IPS-20b (cell line): ENCODE results near the gene EPB42.
"Not testable (repeated sequence)": the region's sequence is repeated elsewhere in the genome, so short reads cannot be mapped to it uniquely, and the experiment has no call there.

ENCODE experiments used
- H3K27ac ChIP-seq: one replicate; pipeline ENCODE4 v1.5.1; 2013; ENCODE audit warnings: low read length
- H3K27me3 ChIP-seq: 2 replicates; pipeline ENCODE4 v1.6.1; 2013; ENCODE audit warnings: mild to moderate bottlenecking, low read length, inconsistent platforms; ENCODE audit not compliant: insufficient read depth
- H3K36me3 ChIP-seq: 2 replicates; pipeline ENCODE4 v1.6.1; 2013; ENCODE audit warnings: low read depth, mild to moderate bottlenecking, inconsistent platforms, low read length, moderate library complexity; ENCODE audit not compliant: insufficient read depth
- H3K4me1 ChIP-seq: 2 replicates; pipeline ENCODE4 v1.6.1; 2013; ENCODE audit warnings: mild to moderate bottlenecking, control low read depth, inconsistent platforms, low read length, moderate library complexity; ENCODE audit not compliant: insufficient read depth
- H3K4me3 ChIP-seq: 2 replicates; pipeline ENCODE4 v1.5.1; 2013; ENCODE audit warnings: mild to moderate bottlenecking, low read length, inconsistent platforms
- H3K9ac ChIP-seq: 2 replicates; pipeline ENCODE4 v1.6.1; 2013; ENCODE audit warnings: low read depth, mild to moderate bottlenecking, inconsistent platforms, low read length, moderate library complexity
- H3K9me3 ChIP-seq: 2 replicates; pipeline ENCODE4 v1.6.1; 2013; ENCODE audit warnings: mild to moderate bottlenecking, low read depth, low read length, inconsistent platforms; ENCODE audit not compliant: insufficient read depth

The EPB42 gene

GRCh38 chr15:43238671-43239131 lies 17.9 kb upstream of the EPB42 start:
- H3K4me3 ChIP-seq = no peak overlapping the region
- no peaks in the 10 kb centered on the region for H3K9me3 ChIP-seq
- H3K4me1 ChIP-seq = no peaks in the 10 kb centered on the region
- H3K36me3 ChIP-seq = no peaks in the 10 kb centered on the region
- H3K27ac ChIP-seq = no peak overlapping the region
- no peak overlapping the region for H3K9ac ChIP-seq
- H3K27me3 ChIP-seq = no peaks in the 10 kb centered on the region; the same call in 1 of the 2 replicates

DNA sequence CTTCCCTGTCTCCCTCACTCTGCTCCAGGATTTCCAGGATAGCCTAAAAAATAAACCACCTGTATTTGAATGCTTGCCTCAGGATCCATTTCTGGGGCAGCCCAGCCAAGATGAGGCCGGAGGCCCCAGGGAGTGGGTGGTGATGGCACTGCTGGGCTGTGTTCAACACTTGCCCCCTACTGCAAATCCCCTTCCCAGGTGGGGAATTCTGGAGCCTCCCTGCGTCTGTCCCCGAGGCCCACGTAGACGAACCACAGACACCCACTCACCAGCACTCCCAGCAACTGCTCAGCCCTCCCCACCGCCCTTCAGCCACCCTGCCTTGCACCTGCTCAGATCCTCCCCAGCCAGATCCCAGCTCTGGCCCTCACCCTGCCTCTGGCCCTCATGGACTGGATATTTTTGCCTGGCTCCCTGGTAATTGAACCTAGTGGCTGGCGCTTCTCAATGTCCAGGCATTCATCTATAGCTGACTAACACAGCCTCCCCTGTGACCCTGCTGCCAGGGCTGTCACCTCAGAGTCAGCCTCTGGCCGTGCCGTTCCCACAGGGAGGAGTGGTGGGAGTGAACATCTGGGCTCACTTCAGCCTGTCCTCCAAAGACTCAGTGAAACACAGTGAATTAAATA lies 17.1 kb upstream of the EPB42 start:
- no peaks in the 10 kb centered on the region; the same call in 1 of the 2 replicates for H3K27me3 ChIP-seq
- H3K9ac ChIP-seq = no peak overlapping the region
- no peaks in the 10 kb centered on the region for H3K4me1 ChIP-seq
- no peaks in the 10 kb centered on the region for H3K9me3 ChIP-seq
- H3K4me3 ChIP-seq = no peak overlapping the region
- no peaks in the 10 kb centered on the region for H3K36me3 ChIP-seq
- H3K27ac ChIP-seq = no peak overlapping the region

DNA sequence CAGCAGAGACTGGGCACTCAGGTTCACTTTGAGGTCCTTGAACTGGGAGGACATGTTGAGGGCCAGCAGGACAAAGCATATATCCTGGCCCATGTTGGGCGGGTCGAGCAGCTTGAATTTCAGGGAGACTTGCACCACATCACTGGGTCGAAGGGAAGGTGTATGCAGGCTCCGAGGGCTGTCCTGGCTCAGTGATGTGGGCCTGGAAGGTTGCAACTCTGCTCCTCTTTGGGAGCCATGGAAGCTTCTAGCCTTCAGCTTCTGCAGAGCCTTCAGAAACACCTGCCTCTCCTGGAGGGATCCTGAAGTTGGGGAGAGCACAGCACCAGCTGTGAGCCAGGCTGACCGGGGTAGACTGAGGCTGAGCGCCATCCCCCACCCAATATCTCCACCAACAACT lies 14.7 kb upstream of the EPB42 start:
- H3K9me3 ChIP-seq = no peaks in the 10 kb centered on the region
- no peaks in the 10 kb centered on the region for H3K36me3 ChIP-seq
- no peak overlapping the region for H3K9ac ChIP-seq
- no peaks in the 10 kb centered on the region; the same call in 1 of the 2 replicates for H3K27me3 ChIP-seq
- no peak overlapping the region for H3K27ac ChIP-seq
- no peaks in the 10 kb centered on the region for H3K4me1 ChIP-seq
- H3K4me3 ChIP-seq = no peak overlapping the region

- no peaks in the 10 kb centered on the region for H3K4me1 ChIP-seq
- H3K9me3 ChIP-seq = no peaks in the 10 kb centered on the region
- H3K9ac ChIP-seq = no peak overlapping the region
- no peak overlapping the region for H3K27ac ChIP-seq
- no peak overlapping the region for H3K4me3 ChIP-seq
- H3K36me3 ChIP-seq = no peaks in the 10 kb centered on the region
- H3K27me3 ChIP-seq = no peaks in the 10 kb centered on the region
Observed at GRCh38 chr15:43232289-43232874, 11.6 kb upstream of the EPB42 start.

- H3K36me3 ChIP-seq = no peaks in the 10 kb centered on the region
- no peaks in the 10 kb centered on the region for H3K9me3 ChIP-seq
- H3K9ac ChIP-seq = no peak overlapping the region
- H3K4me3 ChIP-seq = no peak overlapping the region
- H3K27ac ChIP-seq = no peak overlapping the region
- no peaks in the 10 kb centered on the region for H3K4me1 ChIP-seq
- no peaks in the 10 kb centered on the region for H3K27me3 ChIP-seq
Observed at GRCh38 chr15:43230640-43231115, 9.9 kb upstream of the EPB42 start.

DNA sequence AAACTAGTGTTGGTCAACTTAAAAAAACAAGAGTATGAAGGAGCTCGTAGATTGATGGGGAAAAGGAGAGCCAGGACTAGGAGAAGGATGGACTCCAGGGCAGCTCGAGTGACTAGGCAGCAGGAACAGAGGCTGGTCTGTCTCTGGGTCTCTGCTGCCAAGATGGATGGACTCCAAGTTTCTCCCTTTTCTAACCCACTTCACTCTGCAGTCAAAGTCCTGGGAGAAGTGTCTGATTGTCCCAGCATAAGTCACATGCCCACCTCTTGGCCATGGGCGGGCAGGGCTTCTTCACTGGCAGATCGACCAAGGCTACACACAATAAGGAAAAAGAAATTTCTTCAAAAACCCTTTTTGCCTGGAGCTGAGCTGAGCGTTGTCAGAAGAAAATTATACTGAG lies 9.2 kb upstream of the EPB42 start:
- Histone ChIP-seq H3K27me3 (no peaks in the 10 kb centered on the region), H3K4me1 (no peaks in the 10 kb centered on the region), H3K9me3 (no peaks in the 10 kb centered on the region), H3K27ac (no peak overlapping the region), H3K36me3 (no peaks in the 10 kb centered on the region), H3K4me3 (no peak overlapping the region), H3K9ac (no peak overlapping the region)

DNA sequence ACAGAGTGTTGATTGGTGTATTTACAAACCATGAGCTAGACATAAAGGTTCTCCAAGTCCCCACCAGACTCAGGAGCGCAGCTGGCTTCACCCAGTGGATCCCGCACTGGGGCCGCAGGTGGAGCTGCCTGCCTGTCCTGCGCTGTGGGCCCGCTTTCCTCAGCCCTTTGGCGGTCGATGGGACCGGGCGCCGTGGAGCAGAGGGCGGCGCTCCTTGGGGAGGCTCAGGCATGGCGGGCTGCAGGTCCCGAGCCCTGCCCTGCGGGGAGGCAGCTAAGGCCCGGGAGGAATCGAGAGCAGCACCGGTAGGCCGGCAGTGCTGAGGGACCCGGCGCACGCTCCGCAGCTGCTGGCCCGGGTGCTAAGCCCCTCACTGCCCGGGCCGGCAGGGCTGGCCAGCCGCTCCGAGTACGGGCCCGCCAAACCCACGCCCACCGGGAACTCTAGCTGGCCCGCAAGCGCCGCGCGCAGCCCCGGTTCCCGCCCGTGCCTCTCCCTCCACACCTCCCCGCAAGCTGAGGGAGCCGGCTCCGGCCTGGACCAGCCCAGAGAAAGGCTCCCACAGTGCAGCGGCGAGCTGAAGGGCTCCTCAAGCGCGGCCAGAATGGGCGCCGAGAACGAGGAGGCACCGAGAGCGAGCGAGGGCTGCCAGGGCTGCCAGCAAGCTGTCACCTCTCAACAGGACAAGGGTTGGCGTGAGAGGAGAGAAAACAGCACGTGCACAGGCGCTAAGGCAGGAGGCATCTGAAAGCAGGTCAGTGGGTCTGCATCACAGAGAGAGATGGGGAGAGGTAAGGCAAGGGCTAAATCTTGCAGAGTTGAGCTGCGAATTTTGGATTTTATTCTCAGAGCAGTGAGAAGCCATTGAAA lies 5.9 kb upstream of the EPB42 start:
- Histone ChIP-seq H3K27me3 (no peaks in the 10 kb centered on the region), H3K9ac (no peak overlapping the region), H3K4me1 (no peaks in the 10 kb centered on the region), H3K36me3 (no peaks in the 10 kb centered on the region), H3K9me3 (no peaks in the 10 kb centered on the region), H3K27ac (no peak overlapping the region), H3K4me3 (no peak overlapping the region)

- not testable (repeated sequence) for H3K9ac ChIP-seq, H3K9me3 ChIP-seq, H3K36me3 ChIP-seq, H3K4me3 ChIP-seq, H3K4me1 ChIP-seq, H3K27me3 ChIP-seq, H3K27ac ChIP-seq
Observed at GRCh38 chr15:43225950-43226255, 5.1 kb upstream of the EPB42 start.

DNA sequence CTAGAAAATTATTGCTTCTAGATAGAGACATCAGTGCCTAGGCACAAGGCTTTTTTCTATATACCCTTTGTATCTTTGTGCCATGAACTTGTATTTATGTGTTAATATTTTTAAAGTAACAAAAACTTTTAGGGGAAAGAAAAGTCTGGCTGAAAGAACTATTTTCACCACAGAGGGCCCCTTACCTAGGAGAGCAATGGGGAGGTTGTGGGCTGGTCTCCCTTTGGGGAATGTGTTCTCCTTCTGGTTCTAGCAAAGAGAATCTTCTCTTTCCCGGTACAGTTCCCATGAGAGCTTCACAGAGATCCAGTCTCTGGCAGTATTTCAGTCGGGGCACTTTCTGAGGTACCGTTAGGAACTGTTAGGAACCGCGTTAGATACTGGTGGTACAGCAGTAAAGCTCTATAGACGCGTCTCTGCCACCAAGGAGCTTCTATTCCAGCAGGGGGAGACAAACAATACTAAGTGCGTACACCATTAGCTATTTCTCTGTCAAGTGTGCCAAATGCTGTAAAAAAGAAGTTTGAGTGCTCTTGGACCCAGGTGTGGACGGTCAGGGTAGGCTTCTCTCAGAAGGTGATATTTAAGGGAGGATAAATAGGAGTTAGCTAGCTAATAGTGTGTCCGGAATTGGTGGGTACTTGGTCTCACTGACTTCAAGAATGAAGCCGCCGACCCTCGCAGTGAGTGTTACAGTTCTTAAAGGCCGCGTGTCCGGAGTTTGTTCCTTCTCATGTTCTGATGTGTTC lies 4.6 kb upstream of the EPB42 start:
- Histone ChIP-seq H3K9ac (no peak overlapping the region), H3K4me1 (no peaks in the 10 kb centered on the region), H3K36me3 (no peaks in the 10 kb centered on the region), H3K27ac (no peak overlapping the region), H3K4me3 (no peak overlapping the region), H3K9me3 (no peaks in the 10 kb centered on the region), H3K27me3 (no peaks in the 10 kb centered on the region)

- H3K4me3 ChIP-seq = no peak overlapping the region
- H3K36me3 ChIP-seq = no peaks in the 10 kb centered on the region
- no peak overlapping the region for H3K27ac ChIP-seq
- no peaks in the 10 kb centered on the region; the same call in 1 of the 2 replicates for H3K4me1 ChIP-seq
- no peak overlapping the region for H3K9ac ChIP-seq
- H3K9me3 ChIP-seq = no peaks in the 10 kb centered on the region
- no peaks in the 10 kb centered on the region for H3K27me3 ChIP-seq
Observed at GRCh38 chr15:43221422-43221821, 604 bp upstream of the EPB42 start.
